ENCODE measurements around the gene CDPF1. TPM values are rescaled to one million over a fixed set of nuclear protein-coding genes. Genes with fewer than 3 reads are reported as not detected.

The CDPF1 gene
- total and polyA plus RNA-seq, 2 donors (not counting 3 experiments of a cell fraction or from before 2014, with no cell fraction given), result 9.7 to 9.9 TPM

DNA sequence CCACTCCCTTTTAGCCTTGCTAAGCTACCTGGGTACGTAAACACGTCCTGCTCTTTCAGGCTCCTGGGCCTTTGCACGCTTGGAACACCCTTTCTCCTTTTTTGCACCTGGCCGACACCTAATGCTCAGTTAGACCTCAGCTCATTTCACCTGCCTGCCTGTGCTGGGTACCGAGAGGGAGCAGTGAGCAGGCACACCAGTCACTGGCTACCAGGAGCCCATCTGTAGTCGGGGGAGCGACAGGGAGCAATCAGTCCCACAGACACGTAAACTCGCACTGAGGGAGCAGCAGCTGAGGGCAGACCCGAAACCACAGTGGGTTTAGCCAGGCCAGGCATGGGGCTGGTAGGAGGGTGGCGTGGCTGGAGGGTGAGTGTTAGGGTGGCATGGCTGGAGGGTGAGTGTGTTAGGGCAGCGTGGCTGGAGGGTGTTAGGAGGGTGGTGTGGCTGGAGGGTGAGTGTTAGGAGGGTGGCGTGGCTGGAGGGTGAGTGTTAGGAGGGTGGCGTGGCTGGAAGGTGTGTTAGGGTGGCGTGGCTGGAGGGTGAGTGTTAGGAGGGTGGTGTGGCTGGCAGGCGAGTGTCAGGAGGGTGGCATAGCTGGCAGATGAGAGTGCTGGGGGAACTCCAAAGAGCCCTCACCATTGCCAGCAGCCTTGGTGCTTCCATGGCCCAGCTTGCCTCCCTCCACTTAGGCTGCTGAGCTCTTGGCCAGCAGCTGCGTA is 40.2 kb upstream of the CDPF1 start:
- Histone ChIP-seq H4K20me1 (replicated peaks; ENCODE audit: control insufficient read depth, extremely low read depth, insufficient read depth, low read length) (no peaks in the 10 kb centered on the region), H3K9me3 (replicated peaks; ENCODE audit: control insufficient read depth, insufficient read depth, low read length) (no peaks in the 10 kb centered on the region), H3K27me3 (ENCODE audit: control insufficient read depth in 2 of 2, insufficient read depth in 2 of 2, low read length in 2 of 2) (no peaks in the 10 kb centered on the region), H3K4me2 (ENCODE audit: insufficient read depth, low read length) (no peak overlapping the region), H3K79me2 (ENCODE audit: control insufficient read depth, insufficient read depth, low read length) (no peaks in the 10 kb centered on the region), H3K4me1 (ENCODE audit: control insufficient read depth, extremely low read depth, insufficient read depth, low read length) (peaks cover 16% of the 10 kb centered on the region), H3K9ac (replicated peaks; ENCODE audit: extremely low read depth, insufficient read depth, low read length) (no peak overlapping the region), H3K27ac (ENCODE audit: insufficient read depth, low read depth, low read length) (no peak overlapping the region), H3K9me1 (replicated peaks; ENCODE audit: control insufficient read depth, extremely low read depth, insufficient read depth, low read length) (no peaks in the 10 kb centered on the region), H3K4me3 (replicated peaks in 1 of 3; ENCODE audit: insufficient read depth in 1 of 3, low read depth in 1 of 3, low read length in 3 of 3) (no peak overlapping the region), H3K36me3 (ENCODE audit: control insufficient read depth in 2 of 2, extremely low read depth in 1 of 2, insufficient read depth in 2 of 2, low read length in 2 of 2) (peaks cover under 1 to 12% of the 10 kb centered on the region in 2 experiments), H2AFZ (ENCODE audit: low read depth, low read length) (no peak overlapping the region)
- CTCF ChIA-PET, result no interaction called here
- DNase-seq (ENCODE audit: low read depth, low spot score), result no peak
- no TSS peak for BruUV-seq (replicated peaks)
- TF ChIP-seq, protein P1, sequence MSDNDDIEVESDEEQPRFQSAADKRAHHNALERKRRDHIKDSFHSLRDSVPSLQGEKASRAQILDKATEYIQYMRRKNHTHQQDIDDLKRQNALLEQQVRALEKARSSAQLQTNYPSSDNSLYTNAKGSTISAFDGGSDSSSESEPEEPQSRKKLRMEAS (IDR thresholded peaks at IDR 0.05; ENCODE audit: insufficient read depth, insufficient read length), result no peak
- no peak for TF ChIP-seq JUN (IDR thresholded peaks at IDR 0.05; ENCODE audit: borderline replicate concordance, insufficient read depth, insufficient read length, low read depth)
- no peak for TF ChIP-seq FOS (IDR thresholded peaks at IDR 0.05; ENCODE audit: borderline replicate concordance, insufficient read depth, low read length)
- TF ChIP-seq, protein P2, sequence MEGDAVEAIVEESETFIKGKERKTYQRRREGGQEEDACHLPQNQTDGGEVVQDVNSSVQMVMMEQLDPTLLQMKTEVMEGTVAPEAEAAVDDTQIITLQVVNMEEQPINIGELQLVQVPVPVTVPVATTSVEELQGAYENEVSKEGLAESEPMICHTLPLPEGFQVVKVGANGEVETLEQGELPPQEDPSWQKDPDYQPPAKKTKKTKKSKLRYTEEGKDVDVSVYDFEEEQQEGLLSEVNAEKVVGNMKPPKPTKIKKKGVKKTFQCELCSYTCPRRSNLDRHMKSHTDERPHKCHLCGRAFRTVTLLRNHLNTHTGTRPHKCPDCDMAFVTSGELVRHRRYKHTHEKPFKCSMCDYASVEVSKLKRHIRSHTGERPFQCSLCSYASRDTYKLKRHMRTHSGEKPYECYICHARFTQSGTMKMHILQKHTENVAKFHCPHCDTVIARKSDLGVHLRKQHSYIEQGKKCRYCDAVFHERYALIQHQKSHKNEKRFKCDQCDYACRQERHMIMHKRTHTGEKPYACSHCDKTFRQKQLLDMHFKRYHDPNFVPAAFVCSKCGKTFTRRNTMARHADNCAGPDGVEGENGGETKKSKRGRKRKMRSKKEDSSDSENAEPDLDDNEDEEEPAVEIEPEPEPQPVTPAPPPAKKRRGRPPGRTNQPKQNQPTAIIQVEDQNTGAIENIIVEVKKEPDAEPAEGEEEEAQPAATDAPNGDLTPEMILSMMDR (IDR thresholded peaks at IDR 0.05; ENCODE audit: extremely low read depth in 1 of 2, insufficient read depth in 1 of 2, low read depth in 1 of 2, low read length in 2 of 2), result no peak
- no peak for TF ChIP-seq MYC (IDR thresholded peaks at IDR 0.05; ENCODE audit: low read depth, low read length)
- TF ChIP-seq POLR2A (IDR thresholded peaks at IDR 0.05; ENCODE audit: low read depth, low read length), result no peak
- intact Hi-C loops (cut with micrococcal nuclease), result no loop called here
- POLR2A ChIA-PET, result interaction anchor here (0.7 kb wide), 1 partner anchor 277 kb away, joined by 4 read pairs; no protein-coding TSS in a partner anchor
- FAIRE-seq, result no peak
- dilution Hi-C loops (cut with MboI; ENCODE audit: extremely low pct_ligation_motif_present, low sequenced_read_pairs), result no loop called here

Data from endothelial cell of umbilical vein (primary cell).